HEK293T (cell line): ENCODE measurements around the gene ISL1.

Experiments
- CTCF ChIA-PET: fragments of 350-600 bp; formaldehyde crosslinking; extraction: SDS; loops from one replicate; lab custom pipeline; 2021; ENCODE audit warnings: antibody characterized with exemption, inconsistent platforms; lab: Yijun Ruan, JAX
- POLR2A ChIA-PET: fragments of 350-600 bp; formaldehyde crosslinking; extraction: SDS; loops from one replicate; lab custom pipeline; 2020; ENCODE audit warnings: antibody characterized with exemption, inconsistent platforms; lab: Yijun Ruan, JAX
- DNase-seq: peaks from one replicate; pipeline ENCODE4 v3.0.0; 2012; ENCODE audit warnings: mixed read lengths; ENCODE audit errors: extremely low spot score
- ARNT ChIP-seq: fragments of 450-650 bp; IDR thresholded peaks from 2 replicates; pipeline ENCODE4 v1.6.1; 2017; ENCODE audit warnings: mild to moderate bottlenecking
- BHLHE40 ChIP-seq: fragments of 450-650 bp; IDR thresholded peaks from 2 replicates; pipeline ENCODE4 v1.6.1; 2016; ENCODE audit warnings: mild to moderate bottlenecking, moderate library complexity, borderline replicate concordance
- CTBP1 ChIP-seq: fragments of 450-650 bp; IDR thresholded peaks from 2 replicates; pipeline ENCODE4 v1.6.1; 2016; ENCODE audit warnings: borderline replicate concordance
- ELF4 ChIP-seq: fragments of 450-650 bp; IDR thresholded peaks from 2 replicates; pipeline ENCODE4 v1.6.1; 2017; ENCODE audit warnings: antibody characterized with exemption
- FOXA1 ChIP-seq: fragments of 450-650 bp; IDR thresholded peaks from 2 replicates; pipeline ENCODE4 v1.6.1; 2016; ENCODE audit warnings: mild to moderate bottlenecking
- FOXK2 ChIP-seq: fragments of 450-650 bp; IDR thresholded peaks from 2 replicates; pipeline ENCODE4 v1.6.1; 2016; ENCODE audit warnings: mild to moderate bottlenecking
- FOXM1 ChIP-seq: fragments of 450-650 bp; IDR thresholded peaks from 2 replicates; pipeline ENCODE4 v1.6.1; 2017; ENCODE audit warnings: mild to moderate bottlenecking, borderline replicate concordance
- HDGF ChIP-seq: fragments of 450-650 bp; IDR thresholded peaks from 2 replicates; pipeline ENCODE4 v1.6.1; 2017; ENCODE audit warnings: antibody characterized with exemption, borderline replicate concordance
- L3MBTL2 ChIP-seq: fragments of 450-650 bp; conservative IDR thresholded peaks from 2 replicates; pipeline ENCODE4 v1.6.1; 2016; ENCODE audit warnings: mild to moderate bottlenecking
- LEF1 ChIP-seq: fragments of 450-650 bp; IDR thresholded peaks from 2 replicates; pipeline ENCODE4 v1.6.1; 2017; ENCODE audit warnings: mild to moderate bottlenecking, borderline replicate concordance
- NFRKB ChIP-seq: fragments of 450-650 bp; IDR thresholded peaks from 2 replicates; pipeline ENCODE4 v1.6.1; 2016; ENCODE audit warnings: mild to moderate bottlenecking, moderate library complexity
- SP1 ChIP-seq: fragments of 450-650 bp; IDR thresholded peaks from 2 replicates; pipeline ENCODE4 v1.6.1; 2017
- SUZ12 ChIP-seq: fragments of 450-650 bp; IDR thresholded peaks from 2 replicates; pipeline ENCODE4 v1.6.1; 2016; ENCODE audit warnings: mild to moderate bottlenecking
- TARDBP ChIP-seq: fragments of 450-650 bp; IDR thresholded peaks from 2 replicates; pipeline ENCODE4 v1.6.1; 2016
- ZNF384 ChIP-seq: fragments of 450-650 bp; IDR thresholded peaks from 2 replicates; pipeline ENCODE4 v1.6.1; 2016
- TF ChIP-seq, protein P1 (sequence below): fragments of 450-650 bp; IDR thresholded peaks from 2 replicates; pipeline ENCODE4 v1.6.1; 2016

Gene ISL1

DNA sequence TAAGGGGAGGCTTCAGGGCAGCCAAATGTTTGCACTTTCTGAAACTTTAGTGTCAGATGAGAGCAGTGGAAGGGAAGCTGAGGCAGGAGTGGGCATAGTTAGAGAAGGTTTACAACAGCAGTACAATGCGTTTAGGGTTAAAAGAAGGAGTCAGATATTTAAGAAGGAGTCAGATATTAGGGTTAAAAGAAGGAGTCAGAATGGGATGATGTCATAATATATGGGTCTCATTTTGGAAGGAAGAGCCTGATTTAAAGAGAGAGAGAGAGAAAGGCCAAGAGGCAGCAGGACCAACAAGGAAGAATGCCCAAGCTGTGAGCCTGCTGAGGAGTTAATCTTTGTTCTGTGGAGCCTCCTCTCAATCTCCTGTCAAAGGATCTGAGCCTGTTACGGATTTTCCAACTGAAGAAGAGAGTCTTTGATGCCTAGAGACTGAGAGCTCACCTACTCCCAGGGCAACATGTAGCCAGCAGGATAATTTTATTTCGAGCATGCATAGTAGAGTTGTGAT lies 9.5 kb downstream of the ISL1 start:
- DNase-seq: no peak
- CTCF ChIA-PET: interaction anchor here (0.8 to 1.3 kb wide), 2 partner anchors 12 to 20 kb away, joined by 3 read pairs; no protein-coding TSS in a partner anchor
- TF ChIP-seq CTBP1 (no peak), TARDBP (no peak), BHLHE40 (no peak), FOXM1 (no peak), HDGF (no peak), FOXA1 (no peak), NFRKB (no peak), L3MBTL2 (no peak), FOXK2 (no peak), ZNF384 (no peak), SUZ12 (no peak), ARNT (no peak), LEF1 (no peak), SP1 (no peak), ELF4 (no peak)
- TF ChIP-seq, protein P1, sequence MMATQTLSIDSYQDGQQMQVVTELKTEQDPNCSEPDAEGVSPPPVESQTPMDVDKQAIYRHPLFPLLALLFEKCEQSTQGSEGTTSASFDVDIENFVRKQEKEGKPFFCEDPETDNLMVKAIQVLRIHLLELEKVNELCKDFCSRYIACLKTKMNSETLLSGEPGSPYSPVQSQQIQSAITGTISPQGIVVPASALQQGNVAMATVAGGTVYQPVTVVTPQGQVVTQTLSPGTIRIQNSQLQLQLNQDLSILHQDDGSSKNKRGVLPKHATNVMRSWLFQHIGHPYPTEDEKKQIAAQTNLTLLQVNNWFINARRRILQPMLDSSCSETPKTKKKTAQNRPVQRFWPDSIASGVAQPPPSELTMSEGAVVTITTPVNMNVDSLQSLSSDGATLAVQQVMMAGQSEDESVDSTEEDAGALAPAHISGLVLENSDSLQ: no peak
- POLR2A ChIA-PET: interaction anchor here (0.6 to 1.6 kb wide), 2 partner anchors 10 to 1298 kb away, joined by 3 to 10 read pairs; partner anchors contain the start of gene ISL1

DNA sequence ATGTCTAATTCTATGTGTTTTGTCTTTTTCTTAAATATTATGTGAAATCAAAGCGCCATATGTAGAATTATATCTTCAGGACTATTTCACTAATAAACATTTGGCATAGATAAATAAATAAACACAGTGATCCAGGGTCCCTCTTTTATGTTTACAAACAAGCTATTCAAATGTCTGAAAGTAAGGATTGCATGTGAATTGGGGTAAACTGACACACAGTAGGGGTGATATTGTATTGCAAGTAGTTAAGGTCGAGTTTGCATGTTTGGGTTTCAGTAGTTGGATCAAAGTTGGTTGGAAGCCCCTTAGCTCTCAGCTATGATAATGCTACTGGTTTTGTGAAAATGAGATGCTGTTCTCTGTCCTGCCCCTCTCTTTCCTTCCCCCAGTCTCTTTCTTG lies 11.4 kb downstream of the ISL1 start:
- ChIA-PET POLR2A (interaction anchor here (1.0 kb wide), 1 partner anchor 16 kb away, joined by 3 read pairs; no protein-coding TSS in a partner anchor), CTCF (no interaction called here)
- TF ChIP-seq SP1 (no peak), BHLHE40 (no peak), ZNF384 (no peak), CTBP1 (no peak), FOXK2 (no peak), FOXM1 (no peak), ELF4 (no peak), SUZ12 (no peak), LEF1 (no peak), NFRKB (no peak)
- TF ChIP-seq, protein P1: no peak
- no peak for DNase-seq

DNA sequence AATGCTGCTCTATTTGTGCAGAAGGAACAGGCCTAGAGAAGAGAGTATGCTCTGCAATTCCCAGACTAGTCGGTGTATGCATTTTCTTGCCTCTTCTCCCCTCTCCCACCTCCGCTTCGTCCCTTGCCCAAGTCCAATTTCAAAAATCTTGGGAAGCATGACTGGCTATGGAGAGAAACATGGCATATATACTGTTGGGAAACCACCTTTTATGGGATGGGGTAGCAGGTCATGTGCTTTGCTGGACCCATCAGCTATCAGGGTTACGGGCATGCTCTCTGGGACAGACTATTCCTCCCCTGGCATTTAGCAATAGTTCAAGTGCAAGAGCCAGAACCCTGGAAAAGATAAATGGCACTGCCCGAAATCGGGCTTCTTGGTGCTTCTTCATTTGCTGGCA lies 12.0 kb downstream of the ISL1 start:
- TF ChIP-seq ELF4 (no peak), FOXK2 (no peak), FOXA1 (no peak), L3MBTL2 (no peak), BHLHE40 (no peak), SUZ12 (no peak), ARNT (no peak), TARDBP (no peak), SP1 (no peak), FOXM1 (no peak), CTBP1 (no peak), LEF1 (no peak), NFRKB (no peak), ZNF384 (no peak), HDGF (no peak)
- TF ChIP-seq, protein P1: no peak
- CTCF ChIA-PET: no interaction called here
- POLR2A ChIA-PET: interaction anchor here (1.0 kb wide), 1 partner anchor 16 kb away, joined by 3 read pairs; no protein-coding TSS in a partner anchor
- DNase-seq: no peak

DNA sequence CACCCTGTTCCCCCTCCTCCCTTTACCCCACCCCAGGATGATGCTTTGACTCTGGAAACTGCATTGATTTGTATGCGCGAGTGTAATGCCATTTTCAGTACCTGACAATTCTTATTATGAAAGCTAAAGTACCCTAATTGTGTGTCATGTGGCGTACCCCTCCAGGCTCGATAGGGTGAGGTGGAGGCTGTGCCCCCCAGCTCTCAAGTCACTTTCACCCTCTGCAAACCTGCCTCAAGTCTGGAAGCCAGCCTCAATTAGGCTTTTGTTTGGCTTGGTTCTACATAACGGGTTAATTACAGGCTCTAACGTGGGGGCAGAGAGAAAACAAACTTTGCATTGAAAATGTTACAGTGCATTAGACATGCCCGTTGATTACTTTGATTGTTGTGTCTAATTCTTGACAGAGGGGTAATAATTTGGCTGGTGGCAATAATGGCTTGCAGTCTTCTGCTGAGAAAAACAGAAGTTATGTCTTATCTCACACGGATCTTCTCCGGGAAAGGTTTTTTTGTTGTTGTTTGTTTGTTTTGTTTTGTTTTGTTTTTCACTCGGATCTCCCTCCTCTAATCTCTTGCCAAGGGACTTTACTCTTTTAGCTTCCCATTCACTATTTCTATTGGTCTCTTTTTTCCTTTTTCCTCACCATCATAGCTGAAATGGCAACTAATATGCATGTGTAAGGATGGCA lies 12.6 kb downstream of the ISL1 start:
- TF ChIP-seq ELF4: no peak
- no peak for TF ChIP-seq L3MBTL2
- no peak for TF ChIP-seq FOXA1
- TF ChIP-seq CTBP1: no peak
- no peak for TF ChIP-seq TARDBP
- no peak for TF ChIP-seq ZNF384
- TF ChIP-seq FOXK2: no peak
- no peak for TF ChIP-seq HDGF
- no peak for TF ChIP-seq SP1
- TF ChIP-seq, protein P1: no peak
- TF ChIP-seq LEF1: no peak
- TF ChIP-seq FOXM1: no peak
- no peak for TF ChIP-seq ARNT
- no peak for TF ChIP-seq SUZ12
- TF ChIP-seq BHLHE40: no peak
- no peak for TF ChIP-seq NFRKB
- POLR2A ChIA-PET: no interaction called here
- CTCF ChIA-PET: no interaction called here
- DNase-seq: no peak

DNA sequence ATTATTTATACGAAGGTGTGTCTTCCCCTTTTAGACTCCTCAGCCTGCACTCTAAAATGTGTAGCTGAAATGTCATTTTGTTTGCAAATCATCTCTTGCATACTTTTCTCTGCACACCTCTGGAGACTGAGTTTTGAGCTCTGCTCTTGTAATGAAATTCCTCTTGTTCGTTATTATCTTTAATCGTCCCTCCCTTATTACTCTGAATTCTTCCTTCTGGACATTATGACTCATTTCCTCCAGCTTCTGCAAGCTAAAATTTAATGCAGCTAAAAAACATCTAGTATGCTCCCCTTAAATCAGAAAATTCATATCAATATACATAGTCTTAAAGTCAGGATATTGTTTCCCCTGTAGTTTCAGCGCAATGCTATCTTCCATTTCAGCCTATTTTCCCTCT lies 13.5 kb downstream of the ISL1 start:
- no peak for DNase-seq
- TF ChIP-seq BHLHE40 (no peak), ZNF384 (no peak), ELF4 (no peak), CTBP1 (no peak)
- TF ChIP-seq, protein P1: no peak
- CTCF ChIA-PET: no interaction called here
- POLR2A ChIA-PET: interaction anchor here (1.1 kb wide), 1 partner anchor 14 kb away, joined by 4 read pairs; the partner anchor contains the start of gene ISL1
